GM23248 (cell line): ENCODE measurements around the gene PPP1R1A.

ENCODE experiments used
- EZH2 ChIP-seq: fragments of 200-600 bp; sonication (generic); IDR thresholded peaks from 2 replicates; pipeline ENCODE4 v1.6.1; 2018; ENCODE audit warnings: antibody characterized with exemption, mild to moderate bottlenecking; ENCODE audit not compliant: insufficient read depth, poor library complexity, severe bottlenecking
- EZH2phosphoT487 ChIP-seq: fragments of 200-600 bp; sonication (generic); IDR thresholded peaks from 2 replicates; pipeline ENCODE4 v1.6.1; 2018; ENCODE audit warnings: antibody characterized with exemption, moderate library complexity, mild to moderate bottlenecking, low read depth; ENCODE audit not compliant: insufficient read depth

DNA sequence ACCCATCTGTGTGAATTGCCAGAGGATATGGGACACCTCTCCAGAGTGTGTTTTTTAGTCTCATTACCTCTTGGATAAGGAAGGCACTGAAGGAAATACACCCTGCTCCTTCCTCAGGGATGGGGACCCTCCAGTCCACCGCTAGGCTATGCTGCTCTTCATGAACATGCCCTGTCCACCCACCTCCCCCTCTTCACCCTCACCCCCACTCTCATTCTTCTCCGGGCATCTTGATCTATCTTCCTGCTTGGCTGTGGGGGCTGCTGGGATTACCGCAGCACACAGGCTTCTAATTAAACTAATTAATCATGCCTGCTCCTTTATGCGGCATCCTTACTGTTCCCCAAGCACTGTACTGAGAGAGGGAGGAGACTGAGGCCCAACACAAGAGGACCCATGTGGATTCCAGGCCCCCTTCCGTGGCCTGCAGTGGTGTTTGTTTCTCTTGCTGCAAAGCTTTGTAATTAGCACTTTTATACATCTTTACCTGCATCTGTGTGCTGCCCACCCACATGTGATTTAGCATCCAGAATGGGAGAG is 46.6 kb downstream of the PPP1R1A start:
- no peak for TF ChIP-seq EZH2phosphoT487
- no peak for TF ChIP-seq EZH2
